Adrenal gland (tissue), 5 donors: Measurements from ENCODE around the gene USP7.

Source experiments
- POLR2A ChIP-seq, 2 donors: fragments of 450-650 bp; IDR thresholded peaks; one replicate each; pipeline ENCODE4 v1.6.1; 2017; ENCODE audit warnings: antibody characterized with exemption in 2 of 2, mild to moderate bottlenecking in 2 of 2, moderate library complexity in 1 of 2
- TF ChIP-seq, protein P1 (sequence below), 6 experiments: fragments of 450-650 bp in 4 of 6; fragments of 200-600 bp in 2 of 6; sonication (generic) in 1 of 6; IDR thresholded peaks; 1 replicate in 5 of 6; 2 replicates in 1 of 6; pipeline versions ENCODE4 v1.5.1 to v1.8.0; 2016 to 2021; ENCODE audit warnings: antibody characterized with exemption in 6 of 6, mild to moderate bottlenecking in 2 of 6, moderate library complexity in 1 of 6
- donor health status: DM: no; HTN: no; CAD: no.

DNA sequence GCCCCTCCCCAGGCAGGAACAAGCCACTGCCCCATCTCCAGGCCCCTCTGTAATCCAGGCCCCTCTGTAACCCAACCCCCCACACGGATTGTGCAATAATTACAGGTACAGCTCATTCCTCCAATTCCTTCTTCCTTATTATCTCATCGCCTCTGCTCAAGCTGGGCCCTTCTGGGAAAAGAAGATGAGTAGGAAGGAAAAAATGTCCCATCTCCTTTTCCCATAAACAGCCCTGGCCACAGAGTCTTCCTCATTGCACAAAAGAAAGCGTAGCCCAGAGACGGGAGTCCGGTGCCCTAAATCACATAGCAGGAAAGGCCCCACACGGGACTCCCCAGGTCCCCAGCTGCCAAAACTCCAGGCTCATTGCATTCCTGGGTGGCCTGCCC is 85.2 kb downstream of the USP7 start:
- TF ChIP-seq POLR2A (IDR thresholded peaks at IDR 0.05) = no peak
- TF ChIP-seq, protein P1, sequence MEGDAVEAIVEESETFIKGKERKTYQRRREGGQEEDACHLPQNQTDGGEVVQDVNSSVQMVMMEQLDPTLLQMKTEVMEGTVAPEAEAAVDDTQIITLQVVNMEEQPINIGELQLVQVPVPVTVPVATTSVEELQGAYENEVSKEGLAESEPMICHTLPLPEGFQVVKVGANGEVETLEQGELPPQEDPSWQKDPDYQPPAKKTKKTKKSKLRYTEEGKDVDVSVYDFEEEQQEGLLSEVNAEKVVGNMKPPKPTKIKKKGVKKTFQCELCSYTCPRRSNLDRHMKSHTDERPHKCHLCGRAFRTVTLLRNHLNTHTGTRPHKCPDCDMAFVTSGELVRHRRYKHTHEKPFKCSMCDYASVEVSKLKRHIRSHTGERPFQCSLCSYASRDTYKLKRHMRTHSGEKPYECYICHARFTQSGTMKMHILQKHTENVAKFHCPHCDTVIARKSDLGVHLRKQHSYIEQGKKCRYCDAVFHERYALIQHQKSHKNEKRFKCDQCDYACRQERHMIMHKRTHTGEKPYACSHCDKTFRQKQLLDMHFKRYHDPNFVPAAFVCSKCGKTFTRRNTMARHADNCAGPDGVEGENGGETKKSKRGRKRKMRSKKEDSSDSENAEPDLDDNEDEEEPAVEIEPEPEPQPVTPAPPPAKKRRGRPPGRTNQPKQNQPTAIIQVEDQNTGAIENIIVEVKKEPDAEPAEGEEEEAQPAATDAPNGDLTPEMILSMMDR (IDR thresholded peaks at IDR 0.05) = no peak
